ENCODE results near the gene KRTAP10-12.
"Not testable (repeated sequence)": the region's sequence is repeated elsewhere in the genome, so short reads cannot be mapped to it uniquely, and the experiment has no call there.

GRCh38 chr21:44685050-44685449, 11.9 kb upstream of the KRTAP10-12 start:
- TF ChIP-seq, protein P1, sequence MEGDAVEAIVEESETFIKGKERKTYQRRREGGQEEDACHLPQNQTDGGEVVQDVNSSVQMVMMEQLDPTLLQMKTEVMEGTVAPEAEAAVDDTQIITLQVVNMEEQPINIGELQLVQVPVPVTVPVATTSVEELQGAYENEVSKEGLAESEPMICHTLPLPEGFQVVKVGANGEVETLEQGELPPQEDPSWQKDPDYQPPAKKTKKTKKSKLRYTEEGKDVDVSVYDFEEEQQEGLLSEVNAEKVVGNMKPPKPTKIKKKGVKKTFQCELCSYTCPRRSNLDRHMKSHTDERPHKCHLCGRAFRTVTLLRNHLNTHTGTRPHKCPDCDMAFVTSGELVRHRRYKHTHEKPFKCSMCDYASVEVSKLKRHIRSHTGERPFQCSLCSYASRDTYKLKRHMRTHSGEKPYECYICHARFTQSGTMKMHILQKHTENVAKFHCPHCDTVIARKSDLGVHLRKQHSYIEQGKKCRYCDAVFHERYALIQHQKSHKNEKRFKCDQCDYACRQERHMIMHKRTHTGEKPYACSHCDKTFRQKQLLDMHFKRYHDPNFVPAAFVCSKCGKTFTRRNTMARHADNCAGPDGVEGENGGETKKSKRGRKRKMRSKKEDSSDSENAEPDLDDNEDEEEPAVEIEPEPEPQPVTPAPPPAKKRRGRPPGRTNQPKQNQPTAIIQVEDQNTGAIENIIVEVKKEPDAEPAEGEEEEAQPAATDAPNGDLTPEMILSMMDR (IDR thresholded peaks at IDR 0.05 in 4 of 5, conservative IDR thresholded peaks at IDR 0.05 in 1 of 5), result not testable (repeated sequence)
- not testable (repeated sequence) for TF ChIP-seq POLR2A (IDR thresholded peaks at IDR 0.05)
